ACC112 (cell line): ENCODE data around the gene UST.

Experiments
- H2AFZ ChIP-seq: fragments of 200-600 bp; sonication (generic); one replicate; pipeline ENCODE4 v1.6.0; 2017; ENCODE audit warnings: antibody characterized with exemption, low read length; ENCODE audit not compliant: unreplicated experiment
- H3K27ac ChIP-seq: fragments of 200-600 bp; sonication (generic); 2 replicates; pipeline ENCODE4 v1.5.1; 2014; ENCODE audit warnings: low read depth, mild to moderate bottlenecking, antibody characterized with exemption, low read length, moderate library complexity
- H3K27me3 ChIP-seq: fragments of 200-600 bp; sonication (generic); 2 replicates; pipeline ENCODE4 v1.6.1; 2014; ENCODE audit warnings: mild to moderate bottlenecking, antibody characterized with exemption, low read length, moderate library complexity, mixed read lengths; ENCODE audit not compliant: insufficient read depth
- H3K36me3 ChIP-seq: fragments of 200-600 bp; sonication (generic); 2 replicates; pipeline ENCODE4 v1.6.1; 2016; ENCODE audit warnings: mild to moderate bottlenecking, antibody characterized with exemption, low read length, moderate library complexity, mixed read lengths; ENCODE audit not compliant: insufficient read depth
- H3K4me1 ChIP-seq: fragments of 200-600 bp; sonication (generic); one replicate; pipeline ENCODE4 v1.6.1; 2016; ENCODE audit warnings: low read length, mixed read lengths; ENCODE audit not compliant: insufficient read depth, unreplicated experiment, control insufficient read depth
- H3K4me3 ChIP-seq: fragments of 200-600 bp; sonication (generic); 2 replicates; pipeline ENCODE4 v1.5.1; 2014; ENCODE audit warnings: mild to moderate bottlenecking, low read depth, low read length
- H3K79me2 ChIP-seq: fragments of 200-600 bp; sonication (generic); one replicate; pipeline ENCODE4 v1.6.0; 2016; ENCODE audit warnings: low read length; ENCODE audit not compliant: control insufficient read depth, unreplicated experiment, insufficient read depth

The UST gene

DNA sequence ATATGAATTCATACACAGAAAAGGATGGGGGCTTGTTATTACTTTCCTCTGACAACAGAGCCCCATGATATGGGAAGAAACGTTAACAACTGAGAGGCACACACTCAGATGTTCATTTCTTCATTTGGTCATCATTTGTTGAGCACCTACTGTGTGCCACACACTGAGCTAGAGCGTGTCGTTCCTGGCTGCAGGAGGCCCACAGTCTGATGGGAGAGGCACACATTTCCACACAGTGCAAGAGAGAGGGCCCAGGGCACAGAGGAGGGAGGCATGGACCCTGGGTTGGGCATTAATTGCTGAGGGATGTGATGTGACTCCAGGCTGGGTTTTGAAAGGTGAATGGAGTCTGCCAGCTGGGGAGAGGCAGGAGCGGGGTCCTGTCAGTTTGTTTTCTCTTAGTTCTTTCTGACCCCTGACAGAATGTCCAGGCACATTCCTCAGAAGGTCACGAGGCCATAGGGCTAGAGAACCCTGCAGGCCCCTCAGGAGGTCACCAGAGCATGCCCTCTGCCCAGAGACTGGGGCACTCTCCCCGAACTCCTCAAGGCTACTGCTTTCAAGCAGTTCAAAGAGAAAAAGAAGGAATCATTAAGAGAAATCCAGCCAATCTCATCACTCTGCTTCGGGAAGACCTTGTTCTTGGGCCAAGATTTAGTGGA is 216.2 kb downstream of the UST start:
- Histone ChIP-seq H3K27ac (no peak overlapping the region), H3K27me3 (no peaks in the 10 kb centered on the region), H3K4me3 (no peak overlapping the region)

DNA sequence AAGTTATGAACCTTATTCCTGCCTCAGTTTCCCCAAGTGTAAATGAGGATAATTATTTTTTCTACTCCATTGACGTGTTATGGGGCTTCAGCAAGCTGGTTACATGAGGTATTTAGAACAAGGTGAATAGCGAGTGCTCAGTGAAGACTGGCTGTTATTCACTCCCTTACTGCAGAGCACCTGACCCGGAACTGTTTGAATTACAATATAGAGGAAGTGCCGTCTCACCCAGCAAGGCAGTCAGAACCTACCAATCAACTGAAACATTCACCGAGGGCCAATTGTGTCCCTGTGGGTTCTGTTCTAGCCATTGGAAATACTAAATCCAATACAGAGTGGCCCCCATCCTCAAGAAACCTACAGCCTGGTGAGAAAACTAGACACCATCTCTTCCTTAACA is 216.9 kb downstream of the UST start:
- H3K4me1 ChIP-seq = no peaks in the 10 kb centered on the region
- H3K36me3 ChIP-seq = no peaks in the 10 kb centered on the region
- no peak overlapping the region for H3K27ac ChIP-seq
- H2AFZ ChIP-seq = no peak overlapping the region
- no peaks in the 10 kb centered on the region for H3K27me3 ChIP-seq
- no peak overlapping the region for H3K4me3 ChIP-seq
- no peaks in the 10 kb centered on the region for H3K79me2 ChIP-seq

More for the DNA sequence above, 216.2 kb downstream of the UST start:
- Histone ChIP-seq H3K36me3 (no peaks in the 10 kb centered on the region), H2AFZ (no peak overlapping the region), H3K4me1 (no peaks in the 10 kb centered on the region), H3K79me2 (no peaks in the 10 kb centered on the region)

DNA sequence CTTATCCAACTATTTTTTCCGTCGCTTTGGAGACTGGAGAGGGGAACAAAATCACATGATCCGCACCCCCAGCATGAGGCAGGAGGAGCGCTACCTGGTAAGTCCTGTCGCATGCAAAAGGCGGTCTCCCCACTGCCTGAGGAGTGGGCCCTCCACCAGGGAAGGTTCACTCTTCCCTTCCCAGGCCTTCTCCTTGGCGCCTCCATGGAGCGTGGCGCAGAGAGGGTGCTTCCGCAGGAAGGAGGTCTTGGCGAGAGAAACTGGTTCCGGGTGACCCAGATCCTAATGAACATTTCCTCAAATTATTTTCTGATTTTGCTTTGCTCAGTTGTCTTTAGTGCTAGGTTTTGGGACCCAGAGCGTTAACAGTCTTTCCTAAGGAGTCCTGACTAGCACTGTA is 217.6 kb downstream of the UST start:
- Histone ChIP-seq H3K4me3 (no peak overlapping the region), H3K36me3 (no peaks in the 10 kb centered on the region), H2AFZ (no peak overlapping the region), H3K79me2 (no peaks in the 10 kb centered on the region), H3K27me3 (no peaks in the 10 kb centered on the region), H3K4me1 (no peaks in the 10 kb centered on the region), H3K27ac (no peak overlapping the region)

DNA sequence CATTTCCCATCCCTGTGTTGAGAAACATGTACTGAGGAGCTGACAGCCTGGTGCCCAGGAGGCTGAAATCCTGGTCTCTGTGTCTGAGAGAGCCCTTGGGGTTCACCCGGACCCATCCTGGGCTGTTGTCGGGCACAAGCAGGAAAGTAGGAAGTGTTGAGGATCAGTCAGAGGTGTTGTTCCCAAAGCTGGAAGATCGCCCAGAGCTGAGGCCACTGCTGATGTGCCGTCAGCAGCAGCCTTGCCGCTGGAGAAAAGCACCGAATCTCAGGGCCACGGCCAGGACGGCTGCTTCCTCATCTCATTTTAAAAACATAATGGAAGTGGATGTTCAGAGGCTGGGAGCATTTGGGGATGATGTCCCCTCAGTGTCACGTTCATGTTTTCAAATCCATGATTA is 218.5 kb downstream of the UST start:
- Histone ChIP-seq H3K27ac (no peak overlapping the region), H3K36me3 (no peaks in the 10 kb centered on the region), H3K27me3 (no peaks in the 10 kb centered on the region), H3K4me3 (no peak overlapping the region), H3K4me1 (no peaks in the 10 kb centered on the region), H3K79me2 (no peaks in the 10 kb centered on the region), H2AFZ (no peak overlapping the region)

DNA sequence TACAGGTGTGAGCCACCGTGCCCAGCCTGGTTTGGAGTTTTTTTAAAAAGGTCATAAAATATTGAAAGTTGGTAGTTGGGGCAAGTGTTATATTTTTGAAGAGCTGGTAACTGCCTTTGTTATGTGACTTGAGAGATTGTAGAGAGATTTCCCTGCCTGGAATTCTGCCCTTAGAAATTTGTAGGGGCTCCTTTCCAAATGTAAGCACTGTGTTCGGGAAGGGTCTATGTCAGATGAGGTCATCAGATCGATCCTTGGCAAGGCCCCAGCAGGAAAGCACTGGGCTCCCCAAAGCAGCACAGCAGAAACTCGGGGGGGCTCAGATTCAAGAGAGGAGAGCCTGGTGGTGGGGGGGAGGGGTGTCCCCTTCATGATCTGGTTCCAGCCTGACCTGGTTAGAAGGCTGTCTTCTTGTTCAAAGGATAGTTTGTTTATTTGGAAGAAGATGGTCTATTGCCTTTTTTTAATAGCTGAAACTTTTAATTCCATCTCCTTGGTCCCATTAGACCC is 220.2 kb downstream of the UST start:
- no peaks in the 10 kb centered on the region for H3K79me2 ChIP-seq
- H3K4me3 ChIP-seq = no peak overlapping the region
- no peaks in the 10 kb centered on the region for H3K27me3 ChIP-seq
- H3K36me3 ChIP-seq = no peaks in the 10 kb centered on the region
- no peak overlapping the region for H3K27ac ChIP-seq
- peaks cover 8% of the 10 kb centered on the region for H3K4me1 ChIP-seq
- no peak overlapping the region for H2AFZ ChIP-seq

DNA sequence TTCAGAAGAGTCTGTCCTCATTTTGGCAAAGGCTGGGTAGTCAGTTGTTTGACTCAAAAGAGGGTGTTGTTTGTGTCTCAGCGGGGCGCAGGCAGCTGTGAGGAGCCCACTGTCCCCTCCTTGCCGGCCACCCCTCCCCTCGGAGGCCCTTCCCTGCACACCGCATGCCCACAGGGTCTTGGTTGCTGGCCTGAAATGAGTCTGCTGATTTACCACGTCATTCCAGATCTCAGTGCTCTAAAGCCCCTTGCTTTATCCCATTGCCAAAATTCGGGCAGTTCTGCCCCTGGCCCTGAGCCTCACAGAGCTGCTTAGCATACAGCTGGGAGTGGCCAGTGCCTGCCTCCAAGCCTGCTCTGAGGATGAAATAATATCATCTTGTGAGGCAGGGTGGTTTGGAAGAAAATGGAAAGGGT is 220.7 kb downstream of the UST start:
- no peak overlapping the region for H3K4me3 ChIP-seq
- no peaks in the 10 kb centered on the region for H3K27me3 ChIP-seq
- H3K36me3 ChIP-seq = no peaks in the 10 kb centered on the region
- H2AFZ ChIP-seq = no peak overlapping the region
- no peaks in the 10 kb centered on the region for H3K79me2 ChIP-seq
- peaks cover 8% of the 10 kb centered on the region for H3K4me1 ChIP-seq
- H3K27ac ChIP-seq = no peak overlapping the region

DNA sequence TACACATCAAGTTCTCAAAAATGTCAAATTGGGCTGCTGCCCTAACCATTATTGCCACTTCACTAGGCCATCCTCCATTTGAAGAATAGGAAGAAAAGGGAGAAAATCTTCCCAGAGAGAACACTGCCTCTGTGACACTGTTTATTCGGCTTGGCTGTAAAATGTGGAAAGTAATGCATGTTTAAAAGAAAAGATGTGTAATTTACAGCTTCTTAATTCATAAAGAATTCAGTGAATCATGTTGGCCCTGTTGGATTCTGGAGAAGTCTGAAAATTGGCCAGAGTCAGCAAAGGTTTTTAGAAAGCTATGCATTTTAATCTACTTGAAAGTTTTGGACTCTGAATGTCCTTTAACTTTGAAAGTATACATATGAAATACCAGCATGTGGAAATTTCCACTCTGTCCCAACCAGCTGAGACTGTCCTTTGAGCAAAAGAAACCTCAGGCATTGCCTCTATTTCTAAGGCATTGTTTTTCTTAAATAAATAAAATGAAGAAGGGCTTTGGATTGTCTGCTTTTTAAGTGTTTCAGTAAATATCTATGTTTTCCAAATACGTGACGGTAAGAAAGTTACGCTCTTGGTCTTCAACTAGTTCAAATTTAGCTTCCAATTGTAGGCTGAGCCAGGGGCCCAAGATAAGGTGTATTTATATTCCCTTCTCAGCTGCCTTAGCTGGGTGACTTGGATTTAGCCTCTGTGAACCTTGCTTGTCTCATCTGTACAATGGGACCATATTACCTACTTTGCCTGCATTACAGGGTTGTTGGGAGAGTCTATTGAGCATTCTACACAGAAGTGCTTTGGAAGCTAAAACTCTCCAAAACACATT is 222.2 kb downstream of the UST start:
- Histone ChIP-seq H3K4me3 (no peak overlapping the region), H3K36me3 (no peaks in the 10 kb centered on the region), H3K27ac (no peak overlapping the region), H2AFZ (no peak overlapping the region), H3K27me3 (no peaks in the 10 kb centered on the region), H3K79me2 (no peaks in the 10 kb centered on the region), H3K4me1 (peaks cover 8% of the 10 kb centered on the region)

DNA sequence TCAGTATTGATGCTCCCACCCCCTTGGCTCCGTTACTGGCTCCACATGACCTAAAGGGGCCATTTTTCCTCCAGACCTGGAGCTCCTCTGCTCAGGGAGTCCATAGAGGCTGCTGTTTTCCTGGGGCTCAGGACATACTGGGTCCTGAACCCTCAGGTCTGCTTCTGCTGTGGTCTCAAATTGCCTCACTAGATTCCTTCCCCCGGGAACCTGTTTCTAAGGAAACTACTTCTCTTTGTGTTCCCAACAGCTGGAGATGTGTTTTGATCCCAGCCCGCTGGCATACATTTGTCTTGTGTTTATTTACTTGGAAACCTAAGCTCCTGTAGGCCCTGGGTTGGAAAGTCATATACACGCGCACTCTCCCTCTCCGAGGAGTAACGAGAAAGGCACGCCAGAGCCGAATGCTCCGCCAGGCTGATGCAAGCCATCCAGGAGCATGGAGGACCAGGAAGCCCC is 222.8 kb downstream of the UST start:
- H3K4me1 ChIP-seq = peaks cover 8% of the 10 kb centered on the region
- H3K27ac ChIP-seq = no peak overlapping the region
- H3K27me3 ChIP-seq = no peaks in the 10 kb centered on the region
- H2AFZ ChIP-seq = no peak overlapping the region
- no peaks in the 10 kb centered on the region for H3K36me3 ChIP-seq
- H3K4me3 ChIP-seq = no peak overlapping the region
- H3K79me2 ChIP-seq = no peaks in the 10 kb centered on the region

DNA sequence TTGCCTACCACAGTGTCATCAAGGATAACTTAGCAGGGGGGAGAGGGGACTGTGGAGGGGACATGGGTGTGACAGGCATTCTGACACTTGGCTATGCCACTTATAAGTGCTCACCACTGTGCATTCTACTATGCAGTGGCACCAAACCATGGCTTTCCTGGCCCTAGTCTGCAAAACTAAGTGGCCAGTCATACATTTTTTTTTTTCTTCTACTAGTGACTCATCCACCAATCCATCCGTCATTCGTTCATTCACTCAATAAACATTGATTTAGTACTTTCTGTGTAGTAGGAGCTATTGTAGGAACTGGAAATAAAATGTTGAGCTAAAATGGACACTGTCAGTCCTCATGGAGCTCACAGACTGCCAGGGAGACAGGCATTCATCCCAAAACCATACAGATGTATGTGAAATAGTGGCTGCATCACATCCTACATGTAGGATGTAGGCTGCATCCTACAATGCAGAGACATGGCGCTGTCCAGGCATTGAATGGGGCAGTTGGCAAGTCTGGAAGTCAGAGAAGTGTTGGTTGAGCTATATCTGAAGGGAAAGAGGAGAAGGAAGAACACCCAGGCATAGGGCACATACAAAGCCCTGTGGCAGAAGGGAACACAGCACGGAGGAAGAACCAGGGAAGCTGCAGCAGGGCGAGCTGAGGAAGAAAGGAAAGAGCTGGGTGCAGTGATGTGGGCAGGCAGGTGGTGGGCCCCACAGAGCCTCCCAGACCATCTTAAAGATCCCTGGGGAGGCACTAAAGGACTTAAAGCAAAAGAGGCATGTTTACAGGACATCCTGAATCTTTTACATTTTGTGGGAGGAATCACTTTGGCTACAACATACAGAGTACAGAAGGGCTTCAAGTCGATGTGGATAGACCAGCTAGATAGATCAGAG is 224.4 kb downstream of the UST start:
- H3K27me3 ChIP-seq = no peaks in the 10 kb centered on the region
- no peak overlapping the region for H3K27ac ChIP-seq
- H3K79me2 ChIP-seq = no peaks in the 10 kb centered on the region
- no peak overlapping the region for H3K4me3 ChIP-seq
- no peak overlapping the region for H2AFZ ChIP-seq
- H3K4me1 ChIP-seq = peaks cover 8% of the 10 kb centered on the region
- H3K36me3 ChIP-seq = no peaks in the 10 kb centered on the region

DNA sequence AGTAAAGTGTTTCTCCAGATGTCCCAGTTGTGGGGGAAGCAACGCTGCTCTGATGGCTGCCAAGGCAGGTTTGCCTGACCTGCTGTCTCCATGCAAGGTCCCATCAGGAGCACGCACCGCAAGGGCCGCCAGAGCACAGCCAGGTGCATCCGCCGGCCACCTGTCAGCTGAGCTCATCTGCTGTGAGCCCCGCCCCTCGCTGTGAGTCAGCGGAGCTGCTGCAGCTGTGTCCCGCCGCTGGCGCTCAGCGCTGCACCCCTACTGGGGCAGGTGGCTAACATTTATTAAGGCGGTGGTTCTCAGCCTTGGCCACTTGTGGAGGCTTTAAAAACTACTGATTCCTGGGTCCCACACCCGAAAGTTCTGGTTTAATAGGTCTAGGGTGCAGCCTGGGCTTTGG is 225.7 kb downstream of the UST start:
- peaks cover 8% of the 10 kb centered on the region for H3K4me1 ChIP-seq
- H3K4me3 ChIP-seq = no peak overlapping the region
- H3K27me3 ChIP-seq = no peaks in the 10 kb centered on the region
- H3K79me2 ChIP-seq = no peaks in the 10 kb centered on the region
- H2AFZ ChIP-seq = no peak overlapping the region
- H3K36me3 ChIP-seq = no peaks in the 10 kb centered on the region
- H3K27ac ChIP-seq = no peak overlapping the region
